ENCODE measurements around the gene ARHGDIG. TPM values are rescaled to one million over a fixed set of nuclear protein-coding genes. Genes with fewer than 3 reads are reported as not detected.

Gene ARHGDIG
- total RNA-seq, 1 donor from 2014 or later: not detected

- no peak overlapping the region for H3K9ac ChIP-seq
- Mint-ChIP-seq H3K9me3 (peaks cover 5% of the 10 kb centered on the region), H3K27ac (no peak overlapping the region), H3K36me3 (peaks cover 13% of the 10 kb centered on the region), H3K4me3 (no peak overlapping the region), H3K27me3 (ENCODE audit: insufficient read depth, low read depth) (peaks cover 3% of the 10 kb centered on the region), H3K4me1 (no peaks in the 10 kb centered on the region)
- H3K4me1 ChIP-seq: no peaks in the 10 kb centered on the region
- H3F3A ChIP-seq (ENCODE audit: low read depth): no peaks in the 10 kb centered on the region
- H4K20me1 ChIP-seq (ENCODE audit: low read depth): no peaks in the 10 kb centered on the region
- H3K4me3 ChIP-seq: no peak overlapping the region
- no peaks in the 10 kb centered on the region for H3K36me3 ChIP-seq
- no peaks in the 10 kb centered on the region for H3K9me3 ChIP-seq (ENCODE audit: low read depth)
- TF ChIP-seq EZH2 (IDR thresholded peaks at IDR 0.05) (no peak), EZH2phosphoT487 (IDR thresholded peaks at IDR 0.05) (no peak), CTCF (IDR thresholded peaks at IDR 0.05) (no peak)
- H3K79me2 ChIP-seq (ENCODE audit: low read depth): no peaks in the 10 kb centered on the region
- no peak overlapping the region for H2AFZ ChIP-seq (replicated peaks)
- DNase-seq (ENCODE audit: low spot score): no peak
- H3K27ac ChIP-seq: no peak overlapping the region
- no peaks in the 10 kb centered on the region for H3K27me3 ChIP-seq
- no peak overlapping the region for H3K4me2 ChIP-seq
Measured at GRCh38 chr16:290681-291405, 10.5 kb downstream of the ARHGDIG start.

GRCh38 chr16:291539-291938, 11.1 kb downstream of the ARHGDIG start:
- peaks cover 3% of the 10 kb centered on the region for H3K9me3 Mint-ChIP-seq
- H3K4me1 Mint-ChIP-seq: no peaks in the 10 kb centered on the region
- H2AFZ ChIP-seq (replicated peaks): no peak overlapping the region
- H3K36me3 Mint-ChIP-seq: peaks cover 10% of the 10 kb centered on the region
- no peaks in the 10 kb centered on the region for H3K79me2 ChIP-seq (ENCODE audit: low read depth)
- H3F3A ChIP-seq (ENCODE audit: low read depth): no peaks in the 10 kb centered on the region
- no peak for TF ChIP-seq EZH2 (IDR thresholded peaks at IDR 0.05)
- TF ChIP-seq EZH2phosphoT487 (IDR thresholded peaks at IDR 0.05): no peak
- TF ChIP-seq CTCF (IDR thresholded peaks at IDR 0.05): no peak
- H3K4me2 ChIP-seq: no peak overlapping the region
- no peak overlapping the region for H3K4me3 Mint-ChIP-seq
- no peaks in the 10 kb centered on the region for H3K36me3 ChIP-seq
- no peak overlapping the region for H3K4me3 ChIP-seq
- no peak overlapping the region for H3K27ac ChIP-seq
- H3K9me3 ChIP-seq (ENCODE audit: low read depth): no peaks in the 10 kb centered on the region
- no peak overlapping the region for H3K9ac ChIP-seq
- no peak for DNase-seq (ENCODE audit: low spot score)
- H4K20me1 ChIP-seq (ENCODE audit: low read depth): no peaks in the 10 kb centered on the region
- H3K27ac Mint-ChIP-seq: no peak overlapping the region
- no peaks in the 10 kb centered on the region for H3K27me3 ChIP-seq
- no peaks in the 10 kb centered on the region for H3K4me1 ChIP-seq
- peaks cover 2% of the 10 kb centered on the region for H3K27me3 Mint-ChIP-seq (ENCODE audit: insufficient read depth, low read depth)

DNA sequence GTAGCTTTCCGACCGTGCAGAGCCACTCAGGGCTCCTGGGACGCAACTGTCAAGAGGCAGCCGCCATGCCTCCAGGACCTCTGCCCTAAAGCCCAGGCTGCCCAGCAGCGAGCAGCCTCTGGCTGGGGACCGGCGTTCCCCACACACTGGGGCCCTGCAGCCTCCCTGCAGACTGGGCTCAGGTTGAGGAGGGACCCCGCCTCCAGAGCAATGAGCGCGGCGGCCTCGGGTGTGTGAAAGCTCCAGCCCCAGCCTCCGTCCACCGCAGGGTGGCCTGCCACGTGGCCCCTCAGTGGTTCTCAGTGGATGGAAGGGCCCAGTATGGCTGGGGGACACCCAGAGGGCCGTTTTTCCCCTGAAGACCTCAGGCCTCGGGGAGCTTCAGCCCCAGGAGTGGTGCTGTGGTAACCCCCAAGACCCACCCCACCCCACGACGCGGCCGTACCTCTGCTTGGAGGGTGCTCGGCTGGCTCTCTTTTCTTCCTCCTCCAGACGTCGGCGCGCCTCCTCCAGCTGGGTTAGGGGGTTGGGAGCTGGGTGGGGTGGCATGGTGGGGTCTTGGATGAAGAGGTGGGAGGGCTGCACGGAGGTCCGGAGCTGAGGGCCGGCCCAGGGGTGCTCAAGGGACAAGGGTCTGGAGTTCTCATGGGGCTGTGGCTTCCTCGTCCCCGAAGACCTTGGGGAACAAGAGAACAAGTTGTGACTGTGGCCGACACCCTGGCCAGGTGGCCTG, 12.8 kb downstream of the ARHGDIG start:
- Histone ChIP-seq H3K4me3 (no peak overlapping the region), H3K36me3 (no peaks in the 10 kb centered on the region), H3F3A (ENCODE audit: low read depth) (no peaks in the 10 kb centered on the region), H3K4me1 (no peaks in the 10 kb centered on the region), H3K4me2 (no peak overlapping the region), H3K9ac (no peak overlapping the region), H3K27ac (no peak overlapping the region), H4K20me1 (ENCODE audit: low read depth) (no peaks in the 10 kb centered on the region), H2AFZ (replicated peaks) (no peak overlapping the region), H3K27me3 (no peaks in the 10 kb centered on the region), H3K79me2 (ENCODE audit: low read depth) (no peaks in the 10 kb centered on the region), H3K9me3 (ENCODE audit: low read depth) (no peaks in the 10 kb centered on the region)
- Mint-ChIP-seq H3K27me3 (ENCODE audit: insufficient read depth, low read depth) (peaks cover 2% of the 10 kb centered on the region), H3K4me1 (no peaks in the 10 kb centered on the region), H3K9me3 (no peaks in the 10 kb centered on the region), H3K27ac (no peak overlapping the region), H3K4me3 (no peak overlapping the region), H3K36me3 (peaks cover 4% of the 10 kb centered on the region)
- DNase-seq (ENCODE audit: low spot score): no peak
- no peak for TF ChIP-seq CTCF (IDR thresholded peaks at IDR 0.05)
- no peak for TF ChIP-seq EZH2 (IDR thresholded peaks at IDR 0.05)
- TF ChIP-seq EZH2phosphoT487 (IDR thresholded peaks at IDR 0.05): no peak
